ENCODE data around the gene PRKCB.

DNA sequence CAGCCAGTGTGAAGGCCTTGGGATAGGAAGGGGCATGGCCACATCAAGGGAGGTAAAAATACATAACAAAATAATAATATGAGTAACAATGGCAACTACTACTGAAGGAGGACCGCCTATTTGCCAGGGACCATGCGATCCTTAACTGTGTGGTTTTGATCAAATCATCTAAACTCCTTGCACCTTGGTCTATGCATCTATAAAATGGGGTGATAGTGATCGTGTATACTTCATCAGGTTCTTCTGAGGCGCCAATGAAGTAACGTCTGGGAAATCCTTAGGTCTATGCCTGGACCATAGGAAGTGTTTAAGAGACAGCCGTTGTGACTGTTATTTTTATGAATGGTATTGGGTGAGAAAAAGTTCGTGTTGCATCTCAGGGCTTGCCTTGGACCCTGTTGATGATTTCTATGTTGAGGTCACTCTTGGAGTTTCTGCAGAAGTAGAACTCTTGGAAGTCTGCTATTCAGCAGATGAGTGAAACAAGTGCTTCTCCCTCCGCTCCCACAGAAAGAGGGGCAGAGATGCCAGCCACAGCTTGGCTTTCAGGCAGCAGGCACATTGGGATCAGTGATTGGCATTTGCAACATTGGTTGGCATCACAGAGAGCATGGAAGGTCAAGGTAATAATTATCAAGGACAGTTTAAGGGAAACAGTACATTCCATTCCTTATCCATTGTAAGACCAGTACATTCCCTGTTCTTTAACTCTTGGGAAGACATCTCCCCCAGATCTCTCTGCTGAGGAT, 63.1 kb downstream of the PRKCB start:
- TF ChIP-seq, protein P1, sequence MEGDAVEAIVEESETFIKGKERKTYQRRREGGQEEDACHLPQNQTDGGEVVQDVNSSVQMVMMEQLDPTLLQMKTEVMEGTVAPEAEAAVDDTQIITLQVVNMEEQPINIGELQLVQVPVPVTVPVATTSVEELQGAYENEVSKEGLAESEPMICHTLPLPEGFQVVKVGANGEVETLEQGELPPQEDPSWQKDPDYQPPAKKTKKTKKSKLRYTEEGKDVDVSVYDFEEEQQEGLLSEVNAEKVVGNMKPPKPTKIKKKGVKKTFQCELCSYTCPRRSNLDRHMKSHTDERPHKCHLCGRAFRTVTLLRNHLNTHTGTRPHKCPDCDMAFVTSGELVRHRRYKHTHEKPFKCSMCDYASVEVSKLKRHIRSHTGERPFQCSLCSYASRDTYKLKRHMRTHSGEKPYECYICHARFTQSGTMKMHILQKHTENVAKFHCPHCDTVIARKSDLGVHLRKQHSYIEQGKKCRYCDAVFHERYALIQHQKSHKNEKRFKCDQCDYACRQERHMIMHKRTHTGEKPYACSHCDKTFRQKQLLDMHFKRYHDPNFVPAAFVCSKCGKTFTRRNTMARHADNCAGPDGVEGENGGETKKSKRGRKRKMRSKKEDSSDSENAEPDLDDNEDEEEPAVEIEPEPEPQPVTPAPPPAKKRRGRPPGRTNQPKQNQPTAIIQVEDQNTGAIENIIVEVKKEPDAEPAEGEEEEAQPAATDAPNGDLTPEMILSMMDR (IDR thresholded peaks at IDR 0.05 in 4 of 5, conservative IDR thresholded peaks at IDR 0.05 in 1 of 5): no peak
- TF ChIP-seq POLR2A (IDR thresholded peaks at IDR 0.05): no peak

Data from gastrocnemius medialis (tissue), 4 donors.